Breast epithelium (tissue), 4 donors: ENCODE measurements around the gene RAC2. TPM values are rescaled to one million over a fixed set of nuclear protein-coding genes. Genes with fewer than 3 reads are reported as not detected.

Experiments used
- DNase-seq, 2 donors: peaks; one replicate each; pipeline ENCODE4 v3.0.0-alpha.2; 2019; ENCODE audit warnings: low spot score in 2 of 2
- H3K27ac ChIP-seq, 2 donors: fragments of 200-600 bp; sonication (generic) in 1 of 2; one replicate each; pipeline ENCODE4 v1.5.1; 2016 to 2019; ENCODE audit warnings: mild to moderate bottlenecking in 1 of 2
- H3K27me3 ChIP-seq, 2 donors: fragments of 200-600 bp; sonication (generic) in 1 of 2; one replicate each; pipeline versions ENCODE4 v1.5.1 to v1.6.0; 2017 to 2019; ENCODE audit warnings: control low read depth in 1 of 2, mild to moderate bottlenecking in 1 of 2
- H3K36me3 ChIP-seq: fragments of 200-600 bp; one replicate; pipeline ENCODE4 v1.5.1; 2019
- H3K4me1 ChIP-seq, 2 donors: fragments of 200-600 bp; sonication (generic); one replicate each; pipeline ENCODE4 v1.5.1; 2016 to 2019; ENCODE audit warnings: control low read depth in 1 of 2
- H3K4me3 ChIP-seq, 3 donors: fragments of 200-600 bp; sonication (generic); 1 replicate in 2 of 3; 2 replicates in 1 of 3; pipeline ENCODE4 v1.5.1; 2016 to 2019; ENCODE audit warnings: mild to moderate bottlenecking in 3 of 3, moderate library complexity in 2 of 3
- H3K9me3 ChIP-seq, 2 donors: fragments of 200-600 bp; sonication (generic) in 1 of 2; one replicate each; pipeline ENCODE4 v1.5.1; 2016 to 2019; ENCODE audit warnings: control low read depth in 1 of 2
- CTCF ChIP-seq, 3 donors: fragments of 450-650 bp; IDR thresholded peaks; one replicate each; pipeline ENCODE4 v1.5.1; 2016 to 2017; ENCODE audit warnings: antibody characterized with exemption in 3 of 3, mild to moderate bottlenecking in 3 of 3, moderate library complexity in 3 of 3
- POLR2A ChIP-seq: fragments of 450-650 bp; IDR thresholded peaks from one replicate; pipeline ENCODE4 v1.6.1; 2016; ENCODE audit warnings: antibody characterized with exemption, mild to moderate bottlenecking, moderate library complexity
- POLR2AphosphoS5 ChIP-seq, 3 donors: sonication (generic); formaldehyde crosslinking; IDR thresholded peaks; one replicate each; pipeline ENCODE4 v1.6.1; 2017; ENCODE audit warnings: antibody characterized with exemption in 3 of 3
- intact Hi-C: fragments of 100-400 bp; cut with DNase I; formaldehyde crosslinking; loops from one replicate; pipeline ENCODE4 v1.15.1; 2023; ENCODE audit warnings: low total_unique reads
- total RNA-seq, 3 donors: library from RNA; depleted of rRNA; stranded (reverse); fragments of >200 nt; gene quantifications; one replicate each; pipeline ENCODE4 v1.1.0, GENCODE V29; 2016

The RAC2 gene
- total RNA-seq, 3 donors from 2014 or later: 10.5 to 12.0 (median 11.5) TPM

- no peak overlapping the region for H3K4me3 ChIP-seq
- DNase-seq: no peak
- H3K27ac ChIP-seq: no peak overlapping the region
- TF ChIP-seq POLR2AphosphoS5 (IDR thresholded peaks at IDR 0.05) (no peak), POLR2A (no peak), CTCF (IDR thresholded peaks at IDR 0.05) (no peak)
- no peaks in the 10 kb centered on the region for H3K36me3 ChIP-seq
- H3K9me3 ChIP-seq: no peaks in the 10 kb centered on the region
- intact Hi-C loops: no loop called here
- H3K4me1 ChIP-seq: peaks cover 14 to 23% of the 10 kb centered on the region in 2 donors
- no peaks in the 10 kb centered on the region for H3K27me3 ChIP-seq
These were observed 51.9 kb downstream of the RAC2 start for GRCh38 chr22:37192204-37192603.

- no peaks in the 10 kb centered on the region for H3K27me3 ChIP-seq
- H3K27ac ChIP-seq: no peak overlapping the region
- peaks cover 6 to 15% of the 10 kb centered on the region in 2 donors for H3K4me1 ChIP-seq
- intact Hi-C loops: no loop called here
- H3K36me3 ChIP-seq: no peaks in the 10 kb centered on the region
- no peak overlapping the region for H3K4me3 ChIP-seq
- TF ChIP-seq POLR2A (no peak), CTCF (IDR thresholded peaks at IDR 0.05) (no peak), POLR2AphosphoS5 (IDR thresholded peaks at IDR 0.05) (no peak)
- no peak for DNase-seq
- no peaks in the 10 kb centered on the region for H3K9me3 ChIP-seq
These were observed 53.7 kb downstream of the RAC2 start for GRCh38 chr22:37190262-37190780.

DNA sequence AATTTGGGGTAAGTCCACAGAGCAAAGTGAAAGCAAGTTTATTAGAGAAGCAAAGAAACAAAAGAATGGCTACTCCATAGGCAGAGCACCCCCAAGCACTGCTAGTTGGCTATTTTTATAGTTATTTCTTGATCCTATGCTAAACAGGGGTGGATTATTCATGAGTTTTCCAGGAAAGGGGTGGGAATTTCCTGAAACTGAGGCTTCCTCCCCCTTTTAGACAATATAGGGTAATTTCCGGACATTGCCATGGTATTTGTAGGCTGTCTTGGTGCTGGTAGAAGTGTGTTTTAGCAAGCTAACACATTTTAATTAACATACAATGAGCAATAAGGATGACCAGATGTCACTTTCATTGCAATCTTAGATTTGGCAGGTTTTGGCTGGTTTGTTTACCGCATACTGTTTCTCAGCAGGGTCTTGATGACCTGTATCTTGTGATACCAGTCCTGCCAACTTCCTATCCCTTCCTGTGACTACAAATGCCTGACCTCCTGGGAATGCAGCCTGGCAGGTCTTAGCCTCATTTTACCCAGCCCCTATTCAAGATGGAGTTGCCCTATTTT lies 55.1 kb downstream of the RAC2 start:
- TF ChIP-seq POLR2A (no peak), CTCF (IDR thresholded peaks at IDR 0.05) (no peak), POLR2AphosphoS5 (IDR thresholded peaks at IDR 0.05) (no peak)
- Histone ChIP-seq H3K27me3 (no peaks in the 10 kb centered on the region), H3K4me1 (peaks cover 6 to 15% of the 10 kb centered on the region in 2 donors), H3K27ac (peak overlapping the region; percentile 77 to 98), H3K4me3 (peak overlapping the region in 1 of 3 donors; percentile 65), H3K36me3 (no peaks in the 10 kb centered on the region), H3K9me3 (no peaks in the 10 kb centered on the region)
- no peak for DNase-seq
- intact Hi-C loops: loop anchor here (10.0 kb wide), 1 partner anchor 1236 kb away; no protein-coding TSS in a partner anchor

- intact Hi-C loops: loop anchor here (10.0 kb wide), 1 partner anchor 1237 kb away; no protein-coding TSS in a partner anchor
- TF ChIP-seq POLR2AphosphoS5 (IDR thresholded peaks at IDR 0.05) (no peak), POLR2A (no peak), CTCF (IDR thresholded peaks at IDR 0.05) (no peak)
- no peaks in the 10 kb centered on the region for H3K9me3 ChIP-seq
- peaks cover 6 to 15% of the 10 kb centered on the region in 2 donors for H3K4me1 ChIP-seq
- peak within 1 kb of the TSS; percentile 77 to 98 for H3K27ac ChIP-seq
- H3K27me3 ChIP-seq: no peaks in the 10 kb centered on the region
- peak within 1 kb of the TSS; percentile 36 to 65 (median 37) for H3K4me3 ChIP-seq
- no peaks in the 10 kb centered on the region for H3K36me3 ChIP-seq
- no peak for DNase-seq
These were observed 55.9 kb downstream of the RAC2 start, which contains the start of gene C1QTNF6 for GRCh38 chr22:37187891-37188761. TSS of gene C1QTNF6 (minus strand) at chr22:37188247. CDS start at chr22:37188213, 34 bp downstream.
